H54 (cell line): Measurements from ENCODE around the gene ELF5.

Experiments used
- DNase-seq: peaks from one replicate; pipeline ENCODE4 v3.0.0; 2011; ENCODE audit warnings: low spot score, mixed read lengths; ENCODE audit not compliant: insufficient read length
- FAIRE-seq: peaks from 3 replicates; lab custom pipeline; 2011; peaks lifted over from hg19 to GRCh38; lab: Jason Lieb, UNC
- POLR2A ChIP-seq: IDR thresholded peaks from 2 replicates; pipeline ENCODE4 v1.6.1; 2011; ENCODE audit warnings: low read depth, mild to moderate bottlenecking, low read length

Gene ELF5

DNA sequence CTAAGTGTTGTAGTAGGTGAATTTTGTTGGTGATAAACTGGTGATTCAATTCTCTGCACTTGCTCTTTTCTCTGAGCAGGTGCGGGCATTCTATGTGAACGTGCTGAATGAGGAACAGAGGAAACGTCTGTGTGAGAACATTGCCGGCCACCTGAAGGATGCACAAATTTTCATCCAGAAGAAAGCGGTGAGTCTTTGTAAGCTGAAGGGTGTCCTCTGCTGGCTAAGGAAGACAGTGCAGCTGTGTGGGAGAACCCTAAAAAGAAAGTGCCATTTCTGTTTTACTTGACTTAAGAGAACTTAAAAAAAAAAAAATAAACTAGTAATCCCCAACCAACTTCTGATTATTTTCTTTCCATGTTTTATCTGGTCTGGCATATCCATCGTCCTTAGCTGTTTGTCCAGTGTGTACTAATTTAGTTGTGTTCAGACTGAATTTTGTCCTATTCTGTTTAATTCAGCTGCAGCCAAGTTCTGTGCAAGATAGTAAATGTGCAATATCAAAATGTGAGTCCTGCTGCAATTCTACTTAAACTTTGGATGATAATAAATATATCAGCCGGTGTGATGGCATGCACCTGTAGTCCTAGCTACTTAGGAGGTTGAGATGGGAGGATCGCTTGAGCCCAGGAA, 45.3 kb downstream of the ELF5 start:
- TF ChIP-seq POLR2A: no peak
- DNase-seq: no peak
- no peak for FAIRE-seq

DNA sequence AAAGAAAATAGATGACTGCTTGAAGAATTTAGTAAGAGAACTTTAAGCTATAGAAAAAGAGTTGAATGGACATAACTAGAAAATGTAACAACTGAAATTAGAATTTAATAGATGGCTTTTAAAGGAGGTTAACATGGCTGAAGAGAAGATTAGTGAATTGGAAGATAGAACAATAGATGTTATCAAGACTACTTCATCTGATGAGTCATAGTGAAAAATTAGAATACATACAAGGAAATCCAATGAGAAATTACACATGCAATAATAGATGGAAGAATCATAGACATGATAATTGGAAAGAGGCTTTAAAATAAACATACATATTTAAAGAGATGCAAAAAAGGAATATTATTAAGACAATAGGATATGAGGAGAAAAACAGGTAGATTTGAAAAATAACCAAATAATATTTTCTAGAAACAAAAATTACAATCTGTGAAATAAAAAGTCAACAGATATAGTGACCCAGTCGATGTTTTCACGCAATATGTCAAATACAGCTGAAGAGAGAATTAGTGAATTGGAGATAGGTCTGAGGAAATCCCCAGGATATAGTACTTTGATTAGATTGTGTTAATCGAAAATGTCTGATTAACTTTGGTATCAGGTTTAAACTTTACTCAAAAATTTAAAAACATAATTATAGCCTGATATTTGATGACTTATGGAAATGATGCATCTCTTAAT, 46.6 kb downstream of the ELF5 start:
- FAIRE-seq: no peak
- no peak for TF ChIP-seq POLR2A
- no peak for DNase-seq

DNA sequence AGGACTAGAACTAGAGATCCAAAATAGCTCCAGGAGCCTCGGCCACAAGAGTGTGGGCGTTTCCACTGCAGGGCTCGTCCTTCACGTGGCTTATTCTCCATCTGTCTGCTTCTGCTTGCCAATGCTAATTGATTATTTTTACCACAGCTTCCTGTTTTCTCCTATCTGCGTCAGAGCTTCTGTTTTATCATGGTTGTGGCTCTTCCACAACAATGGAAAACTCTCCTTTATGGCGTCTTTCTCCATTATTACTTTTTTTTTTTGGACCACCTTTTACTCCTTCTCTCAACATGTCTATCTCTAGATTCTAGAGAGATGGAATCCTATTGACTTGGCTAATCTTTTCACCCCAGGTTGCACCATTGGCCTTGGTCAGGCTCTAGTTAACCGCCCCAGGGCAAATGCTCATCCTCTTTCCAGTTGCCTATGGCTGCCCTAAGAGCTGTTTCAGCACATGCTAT, 49.0 kb downstream of the ELF5 start:
- TF ChIP-seq POLR2A: no peak
- FAIRE-seq (no peak), DNase-seq (no peak)

DNA sequence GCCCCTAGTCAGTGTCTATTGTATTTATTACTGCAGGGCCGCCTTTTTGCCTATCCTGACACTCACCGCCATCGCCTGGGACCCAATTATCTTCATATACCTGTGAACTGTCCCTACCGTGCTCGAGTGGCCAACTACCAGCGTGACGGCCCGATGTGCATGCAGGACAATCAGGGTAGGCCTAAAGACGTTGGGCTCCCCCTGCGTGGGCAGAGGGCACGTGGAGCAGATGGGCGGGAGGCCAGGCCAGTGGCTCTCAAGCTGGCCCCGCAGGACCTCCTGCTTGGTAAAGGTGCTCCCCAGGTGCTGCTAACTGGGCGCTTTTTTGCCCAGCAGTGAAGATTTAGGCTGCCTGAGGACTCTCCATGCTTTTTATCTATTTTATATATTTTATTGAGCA, 52.4 kb downstream of the ELF5 start:
- TF ChIP-seq POLR2A: no peak
- DNase-seq (no peak), FAIRE-seq (no peak)

DNA sequence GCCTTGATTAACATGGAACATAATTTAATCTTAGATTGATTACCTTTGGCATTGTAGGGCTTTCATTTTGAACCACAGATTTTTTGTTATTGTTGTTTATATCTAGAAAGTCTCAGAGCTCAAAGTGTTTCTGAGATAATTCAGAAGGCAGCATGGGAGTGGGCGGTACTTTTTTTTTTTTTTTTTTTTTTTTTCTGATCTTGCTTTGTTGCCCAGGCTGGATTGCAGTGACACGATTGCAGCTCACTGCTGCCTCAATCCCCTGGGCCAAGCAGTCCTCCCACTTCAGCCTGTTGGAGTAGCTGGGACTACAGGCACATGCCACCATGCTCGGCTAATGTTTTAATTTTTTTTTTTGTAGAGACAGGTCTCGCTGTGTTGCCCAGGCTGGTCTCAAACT, 53.3 kb downstream of the ELF5 start:
- no peak for TF ChIP-seq POLR2A
- DNase-seq (no peak), FAIRE-seq (no peak)

DNA sequence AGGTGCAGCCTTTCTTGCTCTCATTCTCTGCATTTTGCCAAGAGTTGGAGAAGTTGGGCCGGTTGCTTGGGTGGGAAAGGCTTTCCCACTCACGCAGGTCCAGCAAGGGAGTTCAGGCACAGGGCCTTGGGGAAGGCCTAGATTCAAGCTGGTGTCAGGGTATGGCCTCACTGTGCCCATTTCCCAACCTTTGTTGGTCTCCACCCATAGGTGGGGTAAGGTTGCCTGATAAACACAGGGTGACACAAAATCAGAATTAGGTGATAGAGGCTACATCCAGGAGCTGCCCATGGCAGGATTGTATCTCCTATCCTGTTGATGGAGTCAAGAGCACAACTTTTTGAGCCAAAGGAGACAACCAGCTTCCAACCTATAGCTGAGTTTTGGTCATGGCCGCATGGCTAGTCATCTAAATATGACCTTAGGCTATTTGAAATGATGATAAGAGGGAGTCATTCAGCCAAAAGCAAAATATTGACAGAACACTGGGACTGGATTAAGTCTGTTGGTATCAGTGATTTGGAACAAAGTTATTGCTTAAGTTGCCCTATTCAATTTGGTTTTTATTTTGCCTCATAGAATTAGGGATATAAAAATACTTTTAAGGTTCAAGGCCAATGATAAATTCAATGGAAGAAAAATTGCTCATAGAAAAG, 54.0 kb downstream of the ELF5 start:
- DNase-seq: no peak
- TF ChIP-seq POLR2A: no peak
- FAIRE-seq: no peak

DNA sequence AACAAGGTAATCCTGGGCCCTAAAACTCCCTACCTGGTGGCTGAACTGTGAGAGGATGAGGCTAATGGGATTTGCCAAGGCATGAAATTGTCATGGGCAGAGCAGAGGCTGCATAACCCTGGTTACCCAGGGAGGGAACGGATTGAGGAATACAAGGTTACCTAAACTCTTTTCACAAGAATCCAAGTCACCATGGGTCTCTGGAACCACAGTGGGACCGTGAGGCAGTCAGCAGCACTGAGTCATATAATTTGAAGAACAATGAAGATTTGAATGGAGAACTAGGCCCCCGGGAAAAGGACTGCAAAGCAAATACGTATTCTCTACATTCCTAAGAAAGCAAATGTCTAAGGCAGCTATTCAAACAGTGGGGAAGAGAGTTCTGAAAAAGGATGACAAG, 55.1 kb downstream of the ELF5 start:
- DNase-seq: no peak
- TF ChIP-seq POLR2A: no peak
- no peak for FAIRE-seq

DNA sequence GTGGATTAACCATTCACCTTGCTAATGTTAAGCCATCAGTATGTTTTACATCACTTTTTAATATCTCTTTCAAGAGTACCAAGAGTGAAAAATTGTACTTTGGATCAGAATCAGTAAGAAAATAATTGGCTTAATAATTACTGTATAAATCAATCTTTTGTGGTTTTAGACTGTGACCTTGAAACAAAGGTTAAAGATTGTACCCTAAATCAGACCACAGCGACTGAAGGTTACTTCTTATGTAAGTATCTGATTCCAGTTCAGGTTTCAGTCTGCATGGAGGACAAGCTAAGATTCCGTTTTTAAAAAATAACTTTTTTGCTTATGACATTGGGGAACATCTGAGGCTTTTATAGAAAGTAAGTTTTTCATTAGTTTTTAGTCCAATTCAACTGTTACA, 56.0 kb downstream of the ELF5 start:
- FAIRE-seq: no peak
- DNase-seq: no peak
- TF ChIP-seq POLR2A: no peak

DNA sequence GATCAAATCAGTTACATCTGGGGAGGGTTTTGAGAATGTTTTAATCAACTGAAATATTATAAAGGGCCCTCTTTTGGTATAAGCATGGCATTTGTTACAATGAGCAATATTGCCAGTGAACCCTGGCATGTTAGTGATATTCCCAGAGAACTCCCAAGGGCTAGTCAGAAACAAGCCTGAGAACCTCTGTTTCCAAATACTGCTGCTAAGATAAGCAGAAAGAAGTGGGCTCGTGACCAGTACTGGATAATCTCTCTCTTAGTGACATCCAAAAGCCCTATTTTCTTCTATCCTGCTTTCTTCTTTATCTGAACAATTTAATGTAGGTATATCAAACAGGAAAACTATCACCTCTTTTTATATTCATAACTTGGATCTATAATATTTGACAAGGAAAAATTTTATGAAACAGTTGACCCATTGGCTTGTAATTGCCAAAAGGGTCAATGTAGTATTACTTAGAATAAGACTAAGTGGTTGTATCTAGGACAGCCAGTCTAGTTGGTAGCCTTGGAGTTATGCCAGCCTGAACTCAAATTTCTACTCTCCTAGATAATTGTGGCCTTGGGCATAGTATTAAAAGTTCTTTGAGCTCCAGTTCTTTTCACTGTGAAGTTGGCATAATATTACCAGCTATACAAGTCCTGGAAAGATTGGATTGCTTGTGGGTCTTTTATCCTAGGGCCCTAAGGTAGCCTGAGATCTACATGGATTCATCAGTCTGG, 59.1 kb downstream of the ELF5 start:
- DNase-seq (no peak), FAIRE-seq (no peak)
- TF ChIP-seq POLR2A: no peak

DNA sequence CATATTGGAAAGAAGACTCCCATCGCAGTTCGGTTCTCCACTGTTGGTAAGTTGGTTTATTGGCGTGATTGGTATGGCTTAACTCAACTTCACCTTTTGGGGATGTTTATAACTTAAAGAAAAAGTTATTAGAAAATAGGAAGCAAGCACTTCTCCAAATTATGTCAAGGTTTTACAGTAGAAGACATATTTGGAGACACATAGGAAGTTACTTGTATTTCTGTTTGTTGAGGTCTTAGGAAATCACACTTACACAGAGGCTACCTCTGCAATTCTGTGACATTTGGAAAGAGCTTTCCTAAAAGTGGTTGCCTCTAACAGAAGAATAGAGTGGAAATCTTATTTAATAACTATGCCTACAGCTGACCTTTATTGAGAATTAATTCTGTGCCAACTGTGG, 62.5 kb downstream of the ELF5 start:
- TF ChIP-seq POLR2A: no peak
- FAIRE-seq: no peak
- no peak for DNase-seq

DNA sequence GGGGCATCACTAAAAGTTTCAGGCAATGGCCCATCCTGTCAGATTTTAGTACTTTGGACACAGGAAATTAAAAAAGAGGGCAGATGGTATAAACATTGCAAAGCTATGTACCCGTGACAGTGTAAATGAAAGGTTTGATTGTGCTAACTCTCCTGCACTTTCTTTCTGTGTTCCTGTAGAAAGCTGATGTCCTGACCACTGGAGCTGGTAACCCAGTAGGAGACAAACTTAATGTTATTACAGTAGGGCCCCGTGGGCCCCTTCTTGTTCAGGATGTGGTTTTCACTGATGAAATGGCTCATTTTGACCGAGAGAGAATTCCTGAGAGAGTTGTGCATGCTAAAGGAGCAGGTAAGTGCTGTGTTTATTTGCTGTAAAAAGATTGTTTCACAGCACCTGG, 64.6 kb downstream of the ELF5 start:
- DNase-seq: no peak
- TF ChIP-seq POLR2A: no peak
- FAIRE-seq: no peak

DNA sequence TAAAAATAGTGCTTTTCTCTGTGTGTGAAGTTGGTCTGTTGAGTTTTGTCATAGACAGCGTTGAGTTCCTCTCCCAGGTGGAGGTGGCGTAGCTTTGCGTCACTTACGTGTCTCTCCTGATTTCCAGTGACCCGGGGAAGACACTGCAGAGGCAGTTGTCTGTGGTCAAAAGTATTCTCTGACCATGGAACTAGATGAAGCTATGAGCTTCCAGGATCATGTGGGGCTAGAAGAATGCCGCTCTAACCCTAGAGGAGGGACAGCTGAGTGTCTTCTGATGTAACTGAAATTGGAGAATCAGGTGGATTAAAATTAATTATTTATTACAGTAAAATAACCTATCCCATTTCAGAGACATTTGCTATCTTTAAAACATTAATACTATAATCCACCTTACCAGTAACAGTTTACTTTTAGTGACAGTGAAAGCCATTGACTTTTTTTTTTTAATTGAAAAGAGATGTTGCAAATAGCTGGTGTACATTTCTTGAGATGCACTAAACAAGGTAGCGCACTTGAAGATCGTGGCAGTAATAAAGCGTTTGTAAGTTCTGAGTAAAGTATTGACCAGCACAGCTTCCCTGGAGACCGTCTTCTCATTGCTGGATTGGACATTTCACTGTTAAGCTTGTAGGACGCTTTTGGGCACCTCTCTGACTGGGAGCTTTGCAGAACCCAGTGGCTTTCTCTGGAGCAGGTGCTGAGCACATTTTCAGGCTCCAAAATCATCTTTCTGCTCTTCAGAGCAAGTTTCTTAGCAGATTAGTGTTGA, 65.2 kb downstream of the ELF5 start:
- no peak for TF ChIP-seq POLR2A
- DNase-seq (no peak), FAIRE-seq (no peak)

DNA sequence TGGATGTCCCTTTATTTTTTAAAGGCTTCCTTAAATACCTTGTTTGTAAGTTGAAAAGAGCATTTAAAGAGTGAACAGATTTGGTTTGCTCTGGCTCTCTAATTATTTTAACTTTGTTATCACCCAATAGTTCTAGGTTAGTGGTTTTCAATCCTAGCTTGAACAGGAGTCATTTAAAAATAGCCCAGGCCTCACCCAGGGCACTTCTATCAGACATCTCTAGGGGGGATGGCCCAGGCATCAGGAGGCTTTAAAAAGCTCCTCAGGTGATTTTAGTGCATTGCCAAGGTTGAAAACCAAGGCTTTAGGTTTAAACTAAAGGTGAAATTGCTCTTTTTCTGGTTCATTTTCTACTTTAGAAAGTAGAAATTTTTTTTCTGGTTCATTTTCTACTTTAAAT, 66.5 kb downstream of the ELF5 start:
- TF ChIP-seq POLR2A: no peak
- FAIRE-seq (no peak), DNase-seq (no peak)
